Neural cell (in vitro differentiated cells): ENCODE data around the gene HIVEP1. TPM values are rescaled to one million over a fixed set of nuclear protein-coding genes. Genes with fewer than 3 reads are reported as not detected.

ENCODE experiments used
- H2AFZ ChIP-seq: fragments of 200-600, 300-800 bp; sonication (generic), shearing (Covaris generic); 2 replicates; pipeline ENCODE4 v1.6.0; 2014; ENCODE audit warnings: low read depth, mild to moderate bottlenecking, antibody characterized with exemption, low read length, moderate library complexity
- H3F3A ChIP-seq: fragments of 200-600 bp; shearing (Covaris generic); 2 replicates; pipeline ENCODE4 v1.6.1; 2016; ENCODE audit warnings: mild to moderate bottlenecking, moderate library complexity, mixed read lengths, antibody characterized with exemption, low read length; ENCODE audit not compliant: insufficient read depth, poor library complexity, severe bottlenecking
- H3K27ac ChIP-seq: fragments of 200-600, 300-800 bp; sonication (generic), shearing (Covaris generic); 2 replicates; pipeline ENCODE4 v1.5.1; 2014; ENCODE audit warnings: mild to moderate bottlenecking, low read length, moderate library complexity
- H3K27me3 ChIP-seq: fragments of 300-800, 200-600 bp; sonication (generic), shearing (Covaris generic); 2 replicates; pipeline ENCODE4 v1.6.0; 2014; ENCODE audit warnings: mild to moderate bottlenecking, low read depth, low read length, moderate library complexity; ENCODE audit not compliant: insufficient read depth
- H3K36me3 ChIP-seq: fragments of 300-800, 200-600 bp; sonication (generic), shearing (Covaris generic); 2 replicates; pipeline ENCODE4 v1.5.1; 2014; ENCODE audit warnings: mild to moderate bottlenecking, antibody characterized with exemption, low read length, moderate library complexity; ENCODE audit not compliant: insufficient read depth
- H3K4me2 ChIP-seq: fragments of 300-800, 200-600 bp; sonication (generic), shearing (Covaris generic); 2 replicates; pipeline ENCODE4 v1.6.0; 2014; ENCODE audit warnings: mild to moderate bottlenecking, low read length
- H3K4me3 ChIP-seq: fragments of 300-800, 200-600 bp; sonication (generic), shearing (Covaris generic); 2 replicates; pipeline ENCODE4 v1.5.1; 2014; ENCODE audit warnings: mild to moderate bottlenecking, low read length, moderate library complexity
- H3K79me2 ChIP-seq: fragments of 200-600 bp; shearing (Covaris generic); replicated peaks from 2 replicates; pipeline ENCODE4 v1.6.0; 2014; ENCODE audit warnings: mild to moderate bottlenecking, low read length, moderate library complexity; ENCODE audit not compliant: insufficient read depth
- H3K9ac ChIP-seq: fragments of 300-800, 200-600 bp; sonication (generic), shearing (Covaris generic); 2 replicates; pipeline ENCODE4 v1.6.1; 2016; ENCODE audit warnings: mild to moderate bottlenecking, low read length, mixed read lengths
- H3K9me2 ChIP-seq: fragments of 200-600 bp; shearing (Covaris generic); 2 replicates; pipeline ENCODE4 v1.6.1; 2016; ENCODE audit warnings: mild to moderate bottlenecking, low read length, mixed read lengths; ENCODE audit not compliant: insufficient read depth
- H3K9me3 ChIP-seq: fragments of 200-600, 300-800 bp; sonication (generic), shearing (Covaris generic); 2 replicates; pipeline ENCODE4 v1.6.1; 2016; ENCODE audit warnings: mild to moderate bottlenecking, mixed run types, low read length, moderate library complexity, mixed read lengths
- H4K20me1 ChIP-seq: fragments of 200-600 bp; shearing (Covaris generic); 2 replicates; pipeline ENCODE4 v1.6.1; 2016; ENCODE audit warnings: mild to moderate bottlenecking, mixed run types; ENCODE audit not compliant: insufficient read depth
- CTCF ChIP-seq: fragments of 450-650 bp; IDR thresholded peaks from 2 replicates; pipeline ENCODE4 v1.5.1; 2014; ENCODE audit warnings: antibody characterized with exemption, mild to moderate bottlenecking, moderate library complexity; ENCODE audit not compliant: poor library complexity, severe bottlenecking
- EP300 ChIP-seq: fragments of 450-650 bp; conservative IDR thresholded peaks from 2 replicates; pipeline ENCODE4 v1.6.1; 2014; ENCODE audit warnings: antibody characterized with exemption, mild to moderate bottlenecking, moderate library complexity; ENCODE audit not compliant: poor library complexity, severe bottlenecking
- EZH2 ChIP-seq: fragments of 200-600, 300-800 bp; shearing (Covaris generic), sonication (generic); IDR thresholded peaks from 2 replicates; pipeline ENCODE4 v1.6.1; 2014; ENCODE audit warnings: antibody characterized with exemption, low read length, borderline replicate concordance, mild to moderate bottlenecking; ENCODE audit not compliant: insufficient read depth, poor library complexity, severe bottlenecking
- MXI1 ChIP-seq: fragments of 450-650 bp; conservative IDR thresholded peaks from 2 replicates; pipeline ENCODE4 v1.6.1; 2014; ENCODE audit warnings: antibody characterized with exemption, mild to moderate bottlenecking; ENCODE audit not compliant: poor library complexity, severe bottlenecking
- POLR2AphosphoS5 ChIP-seq: IDR thresholded peaks from 2 replicates; pipeline ENCODE4 v1.6.1; 2012
- RAD21 ChIP-seq: fragments of 450-650 bp; conservative IDR thresholded peaks from 2 replicates; pipeline ENCODE4 v1.6.1; 2014; ENCODE audit warnings: antibody characterized with exemption, mild to moderate bottlenecking, moderate library complexity
- REST ChIP-seq: IDR thresholded peaks from 2 replicates; pipeline ENCODE4 v1.6.1; 2012; ENCODE audit warnings: borderline replicate concordance
- SMC3 ChIP-seq: fragments of 450-650 bp; conservative IDR thresholded peaks from 2 replicates; pipeline ENCODE4 v1.6.1; 2014; ENCODE audit warnings: antibody characterized with exemption, mild to moderate bottlenecking, moderate library complexity; ENCODE audit not compliant: poor library complexity
- TAF1 ChIP-seq: IDR thresholded peaks from 2 replicates; pipeline ENCODE4 v1.6.1; 2012; ENCODE audit warnings: low read depth
- polyA plus RNA-seq: library from polyadenylated mRNA; depleted of rRNA; stranded (reverse); fragments of >200 nt; gene quantifications from 2 replicates; pipeline ENCODE4 v1.2.3, GENCODE V29; 2014

Gene HIVEP1
- polyA plus RNA-seq, 1 donor from 2014 or later = 3.6 TPM

GRCh38 chr6:12012558-12013306 lies 620 bp downstream of the HIVEP1 start:
- Histone ChIP-seq H3K79me2 (peaks cover 17% of the 10 kb centered on the region), H3K4me3 (peak overlapping the region; percentile 87), H3K27me3 (no peaks in the 10 kb centered on the region), H4K20me1 (no peaks in the 10 kb centered on the region), H3K9me2 (no peaks in the 10 kb centered on the region), H3K27ac (peak overlapping the region; percentile 76), H3K36me3 (no peaks in the 10 kb centered on the region), H3K9me3 (no peaks in the 10 kb centered on the region), H2AFZ (peak overlapping the region; percentile 63), H3F3A (no peaks in the 10 kb centered on the region), H3K4me2 (peak overlapping the region; percentile 65), H3K9ac (peak overlapping the region; percentile 85)
- TF ChIP-seq POLR2AphosphoS5 (peak; percentile 67), EZH2 (no peak), SMC3 (peak; percentile 60), EP300 (peak; percentile 35), CTCF (no peak), RAD21 (peak; percentile 56), REST (peak; percentile 38), MXI1 (peak; percentile 64), TAF1 (peak; percentile 63)

- Histone ChIP-seq H3K27ac (peak overlapping the region; percentile 76), H3K79me2 (peaks cover 17% of the 10 kb centered on the region)
- TF ChIP-seq CTCF (no peak), SMC3 (no peak), REST (peak; percentile 9), EP300 (no peak), MXI1 (peak; percentile 10), TAF1 (no peak), EZH2 (no peak), POLR2AphosphoS5 (no peak), RAD21 (peak; percentile 49)
These were observed 1.2 kb downstream of the HIVEP1 start for GRCh38 chr6:12013307-12013719.

More at GRCh38 chr6:12013307-12013719, 1.2 kb downstream of the HIVEP1 start:
- Histone ChIP-seq H3F3A (no peaks in the 10 kb centered on the region), H3K9me2 (no peaks in the 10 kb centered on the region), H4K20me1 (no peaks in the 10 kb centered on the region), H3K9me3 (no peaks in the 10 kb centered on the region), H3K27me3 (no peaks in the 10 kb centered on the region), H2AFZ (peak overlapping the region; percentile 63), H3K9ac (peak overlapping the region; percentile 85), H3K36me3 (no peaks in the 10 kb centered on the region), H3K4me2 (peak overlapping the region; percentile 65), H3K4me3 (peak overlapping the region; percentile 87)
